AG04450 (cell line): ENCODE data around the gene DAGLA. TPM values are rescaled to one million over a fixed set of nuclear protein-coding genes. Genes with fewer than 3 reads are reported as not detected.
"Not testable (repeated sequence)": the region's sequence is repeated elsewhere in the genome, so short reads cannot be mapped to it uniquely, and the experiment has no call there.

Experiments
- CTCF ChIA-PET: fragments of 300-600, 350-600 bp; formaldehyde crosslinking; extraction: SDS; loops from one replicate; lab custom pipeline; 2022; ENCODE audit warnings: antibody characterized with exemption, inconsistent platforms; lab: Charles Lee
- POLR2A ChIA-PET: fragments of 350-600 bp; formaldehyde crosslinking; extraction: SDS; loops from one replicate; lab custom pipeline; 2021; ENCODE audit warnings: antibody characterized with exemption, inconsistent platforms; lab: Yijun Ruan, JAX
- DNase-seq: peaks from one replicate; pipeline ENCODE4 v3.0.0-alpha.2; 2011; ENCODE audit warnings: low read depth, low spot score
- H3K27ac ChIP-seq: one replicate; pipeline ENCODE4 v1.5.1; 2012; ENCODE audit warnings: low read depth, low read length, control low read depth
- H3K27me3 ChIP-seq: one replicate; pipeline ENCODE4 v1.6.0; 2012; ENCODE audit warnings: low read length; ENCODE audit not compliant: control insufficient read depth, insufficient read depth
- H3K4me3 ChIP-seq: 2 replicates; pipeline ENCODE4 v1.5.1; 2011; ENCODE audit warnings: mild to moderate bottlenecking, low read depth, low read length, control low read depth
- H3K9me3 ChIP-seq: 2 replicates; pipeline ENCODE4 v1.5.1; 2012; ENCODE audit warnings: low read length; ENCODE audit not compliant: control insufficient read depth, insufficient read depth
- CTCF ChIP-seq: IDR thresholded peaks from 2 replicates; pipeline ENCODE4 v1.5.1; 2011; ENCODE audit warnings: low read depth, low read length, control low read depth, inconsistent platforms
- polyA plus RNA-seq: library from polyadenylated mRNA; depleted of rRNA; stranded (reverse); fragments of >200 nt; gene quantifications from 2 replicates; pipeline ENCODE4 v1.2.3, GENCODE V29; 2011

The DAGLA gene
- polyA plus RNA-seq, 1 experiment = 1.1 TPM

GRCh38 chr11:61657566-61658290, 22.5 kb upstream of the DAGLA start:
- no peak overlapping the region for H3K27ac ChIP-seq
- ChIA-PET POLR2A (no interaction called here), CTCF (no interaction called here)
- DNase-seq = no peak
- TF ChIP-seq CTCF = no peak
- H3K4me3 ChIP-seq = no peak overlapping the region
- H3K9me3 ChIP-seq = no peaks in the 10 kb centered on the region
- H3K27me3 ChIP-seq = peaks cover 24% of the 10 kb centered on the region

GRCh38 chr11:61659413-61660196, 20.6 kb upstream of the DAGLA start:
- no peak for TF ChIP-seq CTCF
- no peak for DNase-seq
- H3K27ac ChIP-seq = no peak overlapping the region
- no peaks in the 10 kb centered on the region for H3K9me3 ChIP-seq
- no peak overlapping the region for H3K4me3 ChIP-seq
- H3K27me3 ChIP-seq = peaks cover 16% of the 10 kb centered on the region
- CTCF ChIA-PET = interaction anchor here (0.8 kb wide), 1 partner anchor 181 kb away, joined by 3 read pairs; no protein-coding TSS in a partner anchor
- POLR2A ChIA-PET = no interaction called here

- H3K4me3 ChIP-seq, DNase-seq, CTCF ChIA-PET, H3K27ac ChIP-seq, H3K9me3 ChIP-seq: not testable (repeated sequence)
- POLR2A ChIA-PET = interaction anchor here (0.6 kb wide), 1 partner anchor 94 kb away, joined by 3 read pairs; no protein-coding TSS in a partner anchor
- peaks cover 14% of the 10 kb centered on the region for H3K27me3 ChIP-seq
Measured at GRCh38 chr11:61660997-61661396, 19.2 kb upstream of the DAGLA start.

- Histone ChIP-seq H3K9me3 (no peaks in the 10 kb centered on the region), H3K4me3 (no peak overlapping the region), H3K27ac (no peak overlapping the region), H3K27me3 (peaks cover 39% of the 10 kb centered on the region)
- TF ChIP-seq CTCF = no peak
- ChIA-PET POLR2A (interaction anchor here (0.7 kb wide), 1 partner anchor 35 kb away, joined by 3 read pairs; no protein-coding TSS in a partner anchor), CTCF (interaction anchor here (0.6 to 2.2 kb wide), 5 partner anchors 12 to 195 kb away, joined by 3 to 6 read pairs (median 5); no protein-coding TSS in a partner anchor)
- DNase-seq = no peak
Measured at GRCh38 chr11:61666684-61667297, 13.4 kb upstream of the DAGLA start.

GRCh38 chr11:61667684-61668305, 12.4 kb upstream of the DAGLA start:
- DNase-seq = no peak
- CTCF ChIA-PET = interaction anchor here (1.0 to 2.2 kb wide), 3 partner anchors 11 to 79 kb away, joined by 3 to 5 read pairs (median 3); no protein-coding TSS in a partner anchor
- TF ChIP-seq CTCF = no peak
- Histone ChIP-seq H3K27me3 (peaks cover 39% of the 10 kb centered on the region), H3K27ac (no peak overlapping the region), H3K4me3 (no peak overlapping the region), H3K9me3 (no peaks in the 10 kb centered on the region)
- POLR2A ChIA-PET = no interaction called here
